ENCODE measurements around the gene WDR38. TPM values are rescaled to one million over a fixed set of nuclear protein-coding genes. Genes with fewer than 3 reads are reported as not detected.

The WDR38 gene
- polyA plus RNA-seq, 1 experiment: not detected

DNA sequence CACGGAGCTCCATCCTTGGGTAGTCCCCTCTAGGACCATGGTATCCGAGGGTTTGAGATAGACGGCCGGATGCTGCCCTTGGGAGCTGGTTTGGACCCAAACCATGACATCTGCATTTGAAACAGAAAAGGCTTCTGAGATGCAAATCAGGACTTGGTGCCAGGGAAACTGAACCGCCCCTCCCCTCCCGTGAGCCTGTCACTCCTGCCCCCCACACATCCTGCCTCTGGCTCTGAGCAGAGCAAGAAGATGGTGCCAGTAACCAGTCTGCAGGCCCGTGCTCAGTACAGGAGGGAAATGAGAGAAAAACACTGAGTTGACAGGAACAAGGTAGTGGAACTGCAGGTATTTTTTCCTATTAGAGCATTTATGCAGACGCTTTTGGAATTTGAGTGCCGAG is 27.2 kb downstream of the WDR38 start:
- POLR2A ChIA-PET: no interaction called here
- DNase-seq (ENCODE audit: low read depth, low spot score): no peak
- CTCF ChIA-PET: no interaction called here
- Histone ChIP-seq H3K9me3 (ENCODE audit: control insufficient read depth, insufficient read depth, low read length) (no peaks in the 10 kb centered on the region; the same call in 1 of the 2 replicates), H3K4me3 (ENCODE audit: low read depth, low read length) (no peak overlapping the region), H3K27me3 (ENCODE audit: control insufficient read depth, insufficient read depth, low read length) (no peaks in the 10 kb centered on the region), H3K27ac (ENCODE audit: low read depth, low read length) (no peak overlapping the region)
- TF ChIP-seq, protein P1, sequence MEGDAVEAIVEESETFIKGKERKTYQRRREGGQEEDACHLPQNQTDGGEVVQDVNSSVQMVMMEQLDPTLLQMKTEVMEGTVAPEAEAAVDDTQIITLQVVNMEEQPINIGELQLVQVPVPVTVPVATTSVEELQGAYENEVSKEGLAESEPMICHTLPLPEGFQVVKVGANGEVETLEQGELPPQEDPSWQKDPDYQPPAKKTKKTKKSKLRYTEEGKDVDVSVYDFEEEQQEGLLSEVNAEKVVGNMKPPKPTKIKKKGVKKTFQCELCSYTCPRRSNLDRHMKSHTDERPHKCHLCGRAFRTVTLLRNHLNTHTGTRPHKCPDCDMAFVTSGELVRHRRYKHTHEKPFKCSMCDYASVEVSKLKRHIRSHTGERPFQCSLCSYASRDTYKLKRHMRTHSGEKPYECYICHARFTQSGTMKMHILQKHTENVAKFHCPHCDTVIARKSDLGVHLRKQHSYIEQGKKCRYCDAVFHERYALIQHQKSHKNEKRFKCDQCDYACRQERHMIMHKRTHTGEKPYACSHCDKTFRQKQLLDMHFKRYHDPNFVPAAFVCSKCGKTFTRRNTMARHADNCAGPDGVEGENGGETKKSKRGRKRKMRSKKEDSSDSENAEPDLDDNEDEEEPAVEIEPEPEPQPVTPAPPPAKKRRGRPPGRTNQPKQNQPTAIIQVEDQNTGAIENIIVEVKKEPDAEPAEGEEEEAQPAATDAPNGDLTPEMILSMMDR (IDR thresholded peaks at IDR 0.05; ENCODE audit: low read depth, low read length): no peak

DNA sequence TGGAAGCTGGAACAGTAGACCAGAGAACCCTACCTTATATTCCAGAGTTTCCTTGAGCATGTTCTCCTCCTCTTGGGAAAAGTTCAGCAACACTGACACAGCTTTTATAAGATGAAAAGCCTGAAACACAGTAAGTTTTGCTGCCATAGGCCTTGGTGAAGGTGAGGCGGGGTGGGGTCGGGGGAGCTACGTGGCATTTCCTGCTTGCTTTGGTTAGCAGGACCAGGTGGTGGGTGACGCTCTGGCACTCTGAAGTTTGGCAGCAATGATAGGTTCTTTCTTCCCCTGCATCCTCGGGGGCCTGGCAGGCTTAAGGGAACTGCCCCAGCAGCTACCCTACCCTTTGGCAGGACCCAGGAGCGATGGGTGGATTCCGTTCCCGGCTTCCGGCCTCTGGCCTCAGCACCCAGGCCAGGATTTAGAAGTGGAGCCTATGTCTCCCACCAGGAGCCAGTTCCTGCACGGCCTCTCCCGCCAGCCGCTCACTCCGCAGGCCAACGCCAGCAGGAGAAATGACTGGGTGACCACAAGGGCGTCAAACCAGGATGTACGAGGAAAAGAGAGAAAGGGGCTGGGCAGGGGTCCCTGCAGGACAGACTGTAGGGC is 28.0 kb downstream of the WDR38 start:
- Histone ChIP-seq H3K27me3 (ENCODE audit: control insufficient read depth, insufficient read depth, low read length) (no peaks in the 10 kb centered on the region), H3K4me3 (ENCODE audit: low read depth, low read length) (no peak overlapping the region), H3K27ac (ENCODE audit: low read depth, low read length) (no peak overlapping the region), H3K9me3 (ENCODE audit: control insufficient read depth, insufficient read depth, low read length) (no peaks in the 10 kb centered on the region; the same call in 1 of the 2 replicates)
- CTCF ChIA-PET: no interaction called here
- TF ChIP-seq, protein P1 (IDR thresholded peaks at IDR 0.05; ENCODE audit: low read depth, low read length): no peak
- no peak for DNase-seq (ENCODE audit: low read depth, low spot score)
- POLR2A ChIA-PET: no interaction called here

DNA sequence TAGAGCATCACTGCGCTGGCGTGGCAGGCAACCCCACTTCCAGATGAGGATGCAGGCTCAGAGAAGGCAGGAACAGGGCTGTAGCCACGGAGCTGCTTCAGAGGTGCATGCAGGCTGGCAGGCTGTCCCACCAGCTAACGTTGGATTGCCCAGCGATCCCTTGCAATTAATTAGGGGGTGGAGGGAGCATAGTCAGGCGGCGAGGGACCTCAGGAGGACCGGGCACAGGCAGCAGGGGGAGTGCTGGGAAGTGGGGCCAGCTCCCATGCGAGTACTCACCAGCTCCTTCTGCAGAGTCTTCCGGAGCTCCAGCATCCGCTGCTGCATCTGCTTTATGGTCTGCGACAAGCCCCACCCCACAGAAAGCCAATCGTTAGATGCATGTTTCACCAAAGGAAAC is 29.0 kb downstream of the WDR38 start:
- TF ChIP-seq, protein P1 (IDR thresholded peaks at IDR 0.05; ENCODE audit: low read depth, low read length): no peak
- H3K27me3 ChIP-seq (ENCODE audit: control insufficient read depth, insufficient read depth, low read length): no peaks in the 10 kb centered on the region
- H3K27ac ChIP-seq (ENCODE audit: low read depth, low read length): no peak overlapping the region
- H3K4me3 ChIP-seq (ENCODE audit: low read depth, low read length): no peak overlapping the region
- ChIA-PET POLR2A (no interaction called here), CTCF (interaction anchor here (0.7 to 1.2 kb wide), 2 partner anchors 12 to 111 kb away, joined by 3 read pairs; no protein-coding TSS in a partner anchor)
- DNase-seq (ENCODE audit: low read depth, low spot score): no peak
- no peaks in the 10 kb centered on the region; the same call in 1 of the 2 replicates for H3K9me3 ChIP-seq (ENCODE audit: control insufficient read depth, insufficient read depth, low read length)

DNA sequence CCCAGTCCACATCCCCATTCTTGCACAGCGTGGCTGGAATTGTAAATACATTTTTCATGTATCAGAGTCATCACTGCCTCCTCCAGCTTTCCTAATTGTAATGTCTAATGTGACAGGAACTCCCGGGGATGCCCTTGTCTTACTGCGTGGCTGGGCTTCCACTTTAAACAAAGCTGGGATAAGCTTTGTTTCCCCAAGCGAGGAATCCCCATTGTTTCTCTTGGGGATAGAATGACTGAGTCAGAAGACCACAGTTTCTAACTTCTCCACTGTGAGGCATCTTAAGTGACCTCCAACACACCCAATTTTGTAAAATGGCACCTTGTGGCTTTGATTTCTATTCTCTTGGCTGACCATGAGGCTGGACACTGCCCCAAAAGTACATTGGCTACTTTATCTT is 31.1 kb downstream of the WDR38 start:
- ChIA-PET CTCF (interaction anchor here (1.1 kb wide), 1 partner anchor 10 kb away, joined by 3 read pairs; no protein-coding TSS in a partner anchor), POLR2A (no interaction called here)
- Histone ChIP-seq H3K27ac (ENCODE audit: low read depth, low read length) (no peak overlapping the region), H3K4me3 (ENCODE audit: low read depth, low read length) (no peak overlapping the region), H3K9me3 (ENCODE audit: control insufficient read depth, insufficient read depth, low read length) (no peaks in the 10 kb centered on the region; the same call in 1 of the 2 replicates), H3K27me3 (ENCODE audit: control insufficient read depth, insufficient read depth, low read length) (no peaks in the 10 kb centered on the region)
- TF ChIP-seq, protein P1 (IDR thresholded peaks at IDR 0.05; ENCODE audit: low read depth, low read length): no peak
- no peak for DNase-seq (ENCODE audit: low read depth, low spot score)

DNA sequence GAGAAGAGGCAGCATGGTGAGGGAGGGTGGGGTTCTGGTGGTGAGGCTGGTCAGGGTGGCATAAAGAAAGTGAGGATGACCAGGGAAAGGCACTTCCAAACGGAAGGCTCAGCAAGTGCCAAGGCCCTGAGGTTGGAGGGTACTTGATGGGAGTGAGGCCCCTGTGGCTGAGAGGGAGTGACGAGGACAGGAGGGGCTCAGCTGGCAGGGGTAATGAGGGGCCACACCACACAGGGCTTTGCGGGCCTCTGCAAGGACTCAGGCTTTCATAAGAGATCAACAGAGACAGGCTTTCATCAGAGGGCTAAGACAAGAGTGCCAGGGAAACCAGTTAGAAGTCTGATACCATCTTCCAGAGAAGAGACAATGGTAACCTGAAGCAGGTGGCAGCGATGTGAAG is 32.3 kb downstream of the WDR38 start:
- CTCF ChIA-PET: interaction anchor here (1.1 kb wide), 1 partner anchor 9 kb away, joined by 3 read pairs; no protein-coding TSS in a partner anchor
- H3K27me3 ChIP-seq (ENCODE audit: control insufficient read depth, insufficient read depth, low read length): no peaks in the 10 kb centered on the region
- TF ChIP-seq, protein P1 (IDR thresholded peaks at IDR 0.05; ENCODE audit: low read depth, low read length): no peak
- no peak for DNase-seq (ENCODE audit: low read depth, low spot score)
- POLR2A ChIA-PET: no interaction called here
- no peaks in the 10 kb centered on the region; the same call in 1 of the 2 replicates for H3K9me3 ChIP-seq (ENCODE audit: control insufficient read depth, insufficient read depth, low read length)
- no peak overlapping the region for H3K27ac ChIP-seq (ENCODE audit: low read depth, low read length)
- H3K4me3 ChIP-seq (ENCODE audit: low read depth, low read length): no peak overlapping the region
